IMR-90 (cell line): Measurements from ENCODE around the gene DUSP28. TPM values are rescaled to one million over a fixed set of nuclear protein-coding genes. Genes with fewer than 3 reads are reported as not detected.

Source experiments
- ATAC-seq: fragments of 200-7000 bp; cut with Tn5 transposase; 2 replicates; pipeline ENCODE4 v1.9.1; 2020; ENCODE audit warnings: low read depth, mild to moderate bottlenecking, moderate library complexity
- BruUV-seq: library from RNA; stranded (reverse); fragments of 400-500 nt; replicated peaks from 2 replicates; lab custom pipeline; 2021; lab: Mats Ljungman, UMichigan
- CTCF ChIA-PET: fragments of 300-600 bp; formaldehyde crosslinking; extraction: SDS; loops from one replicate; lab custom pipeline; 2021; ENCODE audit warnings: antibody characterized with exemption; lab: Yijun Ruan, JAX
- POLR2A ChIA-PET: fragments of 300-600 bp; sonication (Branson Sonifier 250); formaldehyde crosslinking; loops from one replicate; lab custom pipeline; 2022; ENCODE audit warnings: antibody characterized with exemption; ENCODE audit not compliant: unreplicated experiment; lab: Charles Lee
- DNase-seq: peaks from one replicate; pipeline ENCODE4 v3.0.0; 2013
- H2AFZ ChIP-seq: replicated peaks from 2 replicates; pipeline ENCODE3; 2013; ENCODE audit warnings: low read length, mild to moderate bottlenecking; ENCODE audit not compliant: poor library complexity
- H2AK5ac ChIP-seq: 2 replicates; pipeline ENCODE4 v1.6.1; 2013; ENCODE audit warnings: low read depth, low read length, inconsistent platforms
- H2AK9ac ChIP-seq: replicated peaks from 2 replicates; pipeline ENCODE3; 2013; ENCODE audit warnings: mild to moderate bottlenecking, low read depth, low read length, moderate library complexity; ENCODE audit not compliant: poor library complexity
- H2BK120ac ChIP-seq: 2 replicates; pipeline ENCODE4 v1.6.1; 2013; ENCODE audit warnings: low read depth, low read length, inconsistent platforms
- H2BK15ac ChIP-seq: 3 replicates; pipeline ENCODE4 v1.6.1; 2013; ENCODE audit warnings: low read depth, low read length, inconsistent platforms
- H2BK20ac ChIP-seq: 2 replicates; pipeline ENCODE4 v1.6.1; 2013; ENCODE audit warnings: low read depth, mild to moderate bottlenecking, inconsistent platforms, low read length, moderate library complexity
- H2BK5ac ChIP-seq: 2 replicates; pipeline ENCODE4 v1.6.1; 2013; ENCODE audit warnings: mild to moderate bottlenecking, low read depth, low read length, inconsistent platforms; ENCODE audit not compliant: poor library complexity, severe bottlenecking
- H3K14ac ChIP-seq: replicated peaks from 2 replicates; pipeline ENCODE4 v1.6.1; 2013; ENCODE audit warnings: low read depth, low read length, inconsistent platforms
- H3K18ac ChIP-seq: 2 replicates; pipeline ENCODE4 v1.6.1; 2013; ENCODE audit warnings: low read depth, low read length, control low read depth
- H3K23ac ChIP-seq: 2 replicates; pipeline ENCODE4 v1.6.1; 2013; ENCODE audit warnings: low read depth, low read length, inconsistent platforms
- H3K27ac ChIP-seq: 2 replicates; pipeline ENCODE4 v1.5.1; 2013; ENCODE audit warnings: mild to moderate bottlenecking, control low read depth, low read length; ENCODE audit not compliant: insufficient read depth
- H3K27me3 ChIP-seq: 2 replicates; pipeline ENCODE4 v1.6.1; 2013; ENCODE audit warnings: low read length; ENCODE audit not compliant: control insufficient read depth, insufficient read depth
- H3K36me3 ChIP-seq: 2 replicates; pipeline ENCODE4 v1.6.1; 2013; ENCODE audit warnings: low read length, mixed read lengths; ENCODE audit not compliant: control insufficient read depth, insufficient read depth
- H3K4ac ChIP-seq: 2 replicates; pipeline ENCODE4 v1.6.1; 2013; ENCODE audit warnings: low read depth, low read length, inconsistent platforms
- H3K4me1 ChIP-seq: 2 replicates; pipeline ENCODE4 v1.6.1; 2013; ENCODE audit warnings: low read length, mixed read lengths; ENCODE audit not compliant: control insufficient read depth, insufficient read depth
- H3K4me2 ChIP-seq: 2 replicates; pipeline ENCODE4 v1.6.1; 2013; ENCODE audit warnings: low read depth, mild to moderate bottlenecking, control low read depth, low read length, moderate library complexity
- H3K4me3 ChIP-seq: 2 replicates; pipeline ENCODE4 v1.5.1; 2013; ENCODE audit warnings: low read depth, mild to moderate bottlenecking, control low read depth, low read length, moderate library complexity; ENCODE audit not compliant: insufficient read depth
- H3K56ac ChIP-seq: 2 replicates; pipeline ENCODE4 v1.6.1; 2013; ENCODE audit warnings: low read length, inconsistent platforms; ENCODE audit not compliant: insufficient read depth; ENCODE audit errors: extremely low read depth
- H3K79me1 ChIP-seq, 2 experiments: 2 replicates each; pipeline ENCODE4 v1.6.1; 2013; ENCODE audit warnings: low read length in 2 of 2, inconsistent platforms in 1 of 2, low read depth in 1 of 2
- H3K9ac ChIP-seq: 2 replicates; pipeline ENCODE4 v1.6.1; 2013; ENCODE audit warnings: low read depth, low read length, control low read depth
- H3K9me1 ChIP-seq: 2 replicates; pipeline ENCODE4 v1.6.1; 2013; ENCODE audit warnings: low read length, inconsistent platforms; ENCODE audit not compliant: insufficient read depth
- H3K9me3 ChIP-seq: 2 replicates; pipeline ENCODE4 v1.6.1; 2013; ENCODE audit warnings: low read length; ENCODE audit not compliant: control insufficient read depth, insufficient read depth
- H4K20me1 ChIP-seq: 2 replicates; pipeline ENCODE4 v1.6.1; 2013; ENCODE audit warnings: low read length, inconsistent platforms; ENCODE audit not compliant: insufficient read depth
- H4K5ac ChIP-seq: 2 replicates; pipeline ENCODE4 v1.6.1; 2013; ENCODE audit warnings: mild to moderate bottlenecking, low read depth, low read length, control low read depth
- H4K8ac ChIP-seq, 2 experiments: 2 replicates each; pipeline ENCODE4 v1.6.1; 2013; ENCODE audit warnings: low read depth in 2 of 2, low read length in 2 of 2, control low read depth in 1 of 2, inconsistent platforms in 1 of 2
- H4K91ac ChIP-seq: 2 replicates; pipeline ENCODE4 v1.6.1; 2013; ENCODE audit warnings: low read depth, low read length, inconsistent platforms; ENCODE audit not compliant: insufficient read depth
- CEBPB ChIP-seq: IDR thresholded peaks from 2 replicates; pipeline ENCODE4 v1.6.1; 2012; ENCODE audit warnings: low read depth, low read length, improper control_type of control experiment
- ELK1 ChIP-seq: fragments of 150-350 bp; IDR thresholded peaks from 2 replicates; pipeline ENCODE4 v1.6.1; 2016; ENCODE audit warnings: low read depth, mild to moderate bottlenecking, low read length, moderate library complexity, borderline replicate concordance
- MXI1 ChIP-seq: IDR thresholded peaks from 2 replicates; pipeline ENCODE4 v1.6.1; 2012; ENCODE audit warnings: low read depth, mild to moderate bottlenecking, low read length, moderate library complexity, borderline replicate concordance
- RFX5 ChIP-seq: IDR thresholded peaks from 2 replicates; pipeline ENCODE4 v1.8.0; 2012; ENCODE audit warnings: low read depth, mild to moderate bottlenecking, low read length, moderate library complexity
- SMC3 ChIP-seq: fragments of 150-350 bp; IDR thresholded peaks from 2 replicates; pipeline ENCODE4 v1.6.1; 2016; ENCODE audit warnings: low read depth, mild to moderate bottlenecking, antibody characterized with exemption, low read length, moderate library complexity
- USF2 ChIP-seq: fragments of 150-350 bp; IDR thresholded peaks from 2 replicates; pipeline ENCODE4 v1.6.1; 2017; ENCODE audit warnings: mild to moderate bottlenecking, antibody characterized with exemption, low read length, low read depth
- WGBS, 2 experiments: methylation state at CpG; one replicate each; pipeline versions ENCODE4 v1.1.5 to v1.1.7; 2013; ENCODE audit warnings: missing lambda C conversion rate in 2 of 2; ENCODE audit not compliant: insufficient read length in 1 of 2; ENCODE audit errors: extremely low coverage in 2 of 2; 5-methylcytosine and 5-hydroxymethylcytosine counted together
- dilution Hi-C: fragments of 300-500 bp; cut with HindIII; formaldehyde crosslinking; loops from one replicate; pipeline ENCODE4 v1.14.3; 2018; ENCODE audit warnings: low sequenced_read_pairs; ENCODE audit not compliant: unreplicated experiment
- in situ Hi-C: fragments of 300-500 bp; cut with MboI; formaldehyde crosslinking; loops from 3 replicates; pipeline ENCODE4 v1.14.3; 2019; ENCODE audit warnings: low sequenced_read_pairs, inconsistent platforms, mixed read lengths
- intact Hi-C: fragments of 100-400 bp; cut with micrococcal nuclease; formaldehyde crosslinking; loops from 2 replicates; pipeline ENCODE4 v1.10.0; 2022
- polyA plus RNA-seq, 3 experiments: library from polyadenylated mRNA; depleted of rRNA; stranded (reverse); fragments of >200 nt; gene quantifications; 2 replicates each; pipeline ENCODE4 v1.2.3, GENCODE V29; 2012; ENCODE audit warnings: low replicate concordance in 1 of 3
- total RNA-seq: library from RNA; depleted of rRNA; stranded (reverse); fragments of >200 nt; gene quantifications from 2 replicates; pipeline ENCODE4 v1.2.3, GENCODE V29; 2012

Gene DUSP28
- total and polyA plus RNA-seq, 2 of the 4 experiments (the other 2 are of a cell fraction), result 1.1 to 3.3 TPM

DNA sequence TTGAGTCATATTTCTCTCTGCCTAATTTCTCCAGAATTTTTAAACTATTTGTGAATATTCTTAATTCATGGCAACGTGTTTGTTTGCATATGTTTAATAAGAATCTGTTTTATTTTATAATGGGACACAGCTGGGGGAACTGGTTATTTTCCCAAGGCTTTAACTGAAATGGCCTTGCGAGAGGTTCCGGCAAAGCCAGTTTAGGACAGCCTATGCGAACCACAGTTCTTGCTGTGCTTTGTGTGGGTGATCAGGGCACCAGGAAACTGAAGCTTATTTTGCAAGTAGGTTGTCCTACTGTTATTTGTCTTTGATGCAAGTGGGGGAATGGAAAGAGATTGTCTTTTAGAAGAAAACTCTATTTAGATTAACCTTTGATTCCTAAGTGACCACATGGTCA lies 8.9 kb upstream of the DUSP28 start:
- no peak for TF ChIP-seq CEBPB
- TF ChIP-seq USF2, result no peak
- no peak for TF ChIP-seq MXI1
- TF ChIP-seq SMC3, result no peak
- no peak for TF ChIP-seq ELK1
- TF ChIP-seq RFX5, result no peak
- BruUV-seq, result no TSS peak
- H4K5ac ChIP-seq, result no peak overlapping the region
- no peak overlapping the region for H3K56ac ChIP-seq
- no peak overlapping the region for H3K14ac ChIP-seq
- H3K18ac ChIP-seq, result no peak overlapping the region
- H3K4me1 ChIP-seq, result no peaks in the 10 kb centered on the region
- intact Hi-C loops (no loop called here), dilution Hi-C loops (no loop called here), in situ Hi-C loops (no loop called here)
- ATAC-seq (no peak), DNase-seq (no peak)
- H4K20me1 ChIP-seq, result peaks cover 4% of the 10 kb centered on the region
- no peak overlapping the region for H4K91ac ChIP-seq
- no peak overlapping the region for H3K9ac ChIP-seq
- H3K9me1 ChIP-seq, result peaks cover 10% of the 10 kb centered on the region; the same call in 1 of the 2 replicates
- no peak overlapping the region for H2AK5ac ChIP-seq
- no peak overlapping the region for H3K4ac ChIP-seq
- H3K9me3 ChIP-seq, result no peaks in the 10 kb centered on the region
- no peak overlapping the region for H2BK5ac ChIP-seq
- no peak overlapping the region for H2AFZ ChIP-seq
- peaks cover 11% of the 10 kb centered on the region for H3K36me3 ChIP-seq
- POLR2A ChIA-PET, result no interaction called here
- no peak overlapping the region for H3K4me2 ChIP-seq
- H3K4me3 ChIP-seq, result no peak overlapping the region
- no peak overlapping the region for H2BK15ac ChIP-seq
- peaks cover 13 to 30% of the 10 kb centered on the region in 2 experiments; a peak in 3 of 4 replicates for H3K79me1 ChIP-seq
- no peak overlapping the region for H3K23ac ChIP-seq
- H3K27ac ChIP-seq, result no peak overlapping the region
- H2BK20ac ChIP-seq, result no peak overlapping the region
- no peak overlapping the region for H4K8ac ChIP-seq
- no peaks in the 10 kb centered on the region for H3K27me3 ChIP-seq
- WGBS, 2 experiments, result no CpG with 5 or more reads among the region's 4 CpGs
- H2AK9ac ChIP-seq, result no peak overlapping the region
- H2BK120ac ChIP-seq, result no peak overlapping the region
- CTCF ChIA-PET, result no interaction called here
